WTC11 (cell line): ENCODE measurements around the gene C1QTNF4. TPM values are rescaled to one million over a fixed set of nuclear protein-coding genes. Genes with fewer than 3 reads are reported as not detected.

Experiments used
- ATAC-seq: fragments of 200-7000 bp; cut with Tn5 transposase; 2 replicates; pipeline ENCODE4 v1.10.0; 2021; ENCODE audit warnings: mild to moderate bottlenecking, moderate library complexity
- CTCF ChIA-PET: fragments of 300-600 bp; sonication (Branson Sonifier 250); formaldehyde crosslinking; loops from one replicate; lab custom pipeline; 2021; ENCODE audit warnings: antibody characterized with exemption; lab: Charles Lee
- POLR2A ChIA-PET: fragments of 350-600 bp; sonication (Branson Sonifier 250); formaldehyde crosslinking; loops from one replicate; lab custom pipeline; 2021; ENCODE audit warnings: antibody characterized with exemption; lab: Charles Lee
- DNase-seq: peaks from one replicate; pipeline ENCODE4 v3.0.0; 2021; ENCODE audit warnings: low spot score
- H3K27ac Mint-ChIP-seq: 2 replicates; pipeline ENCODE4 v1.8.0; 2021; ENCODE audit warnings: mixed read lengths
- H3K27me3 Mint-ChIP-seq: 2 replicates; pipeline ENCODE4 v1.8.0; 2021; ENCODE audit warnings: low read depth, mild to moderate bottlenecking, moderate library complexity, mixed read lengths
- H3K36me3 Mint-ChIP-seq: 2 replicates; pipeline ENCODE4 v1.8.0; 2021; ENCODE audit warnings: mixed read lengths
- H3K4me1 Mint-ChIP-seq: 2 replicates; pipeline ENCODE4 v1.8.0; 2022; ENCODE audit warnings: mixed read lengths
- H3K4me3 Mint-ChIP-seq: 2 replicates; pipeline ENCODE4 v1.8.0; 2021; ENCODE audit warnings: mild to moderate bottlenecking, moderate library complexity, mixed read lengths
- H3K9me3 Mint-ChIP-seq: 2 replicates; pipeline ENCODE4 v1.8.0; 2021; ENCODE audit warnings: mixed read lengths
- ARID4B ChIP-seq: sonication (generic); formaldehyde crosslinking; IDR thresholded peaks from 2 replicates; pipeline ENCODE4 v1.8.0; 2023; ENCODE audit warnings: missing genetic modification reagents, mild to moderate bottlenecking, borderline replicate concordance
- CTCF ChIP-seq: fragments of 200-600 bp; IDR thresholded peaks from 2 replicates; pipeline ENCODE4 v1.8.0; 2022; ENCODE audit warnings: antibody characterized with exemption
- ETV6 ChIP-seq: sonication (generic); formaldehyde crosslinking; IDR thresholded peaks from 2 replicates; pipeline ENCODE4 v1.8.1; 2022; ENCODE audit warnings: mild to moderate bottlenecking, missing genetic modification reagents
- GABPB1 ChIP-seq: sonication (generic); formaldehyde crosslinking; IDR thresholded peaks from 2 replicates; pipeline ENCODE4 v1.8.1; 2023; ENCODE audit warnings: mild to moderate bottlenecking, missing genetic modification reagents
- HMGXB4 ChIP-seq: sonication (generic); formaldehyde crosslinking; IDR thresholded peaks from 2 replicates; pipeline ENCODE4 v1.8.1; 2023; ENCODE audit warnings: mild to moderate bottlenecking, moderate library complexity, missing genetic modification reagents
- MAX ChIP-seq: sonication (generic); formaldehyde crosslinking; IDR thresholded peaks from 2 replicates; pipeline ENCODE4 v1.8.0; 2022; ENCODE audit warnings: mild to moderate bottlenecking, missing genetic modification reagents
- MYBL2 ChIP-seq: sonication (generic); formaldehyde crosslinking; IDR thresholded peaks from 2 replicates; pipeline ENCODE4 v1.8.1; 2023; ENCODE audit warnings: mild to moderate bottlenecking, moderate library complexity, missing genetic modification reagents
- NR2C2 ChIP-seq: sonication (generic); formaldehyde crosslinking; IDR thresholded peaks from 2 replicates; pipeline ENCODE4 v1.8.0; 2022; ENCODE audit warnings: mild to moderate bottlenecking, missing genetic modification reagents
- RELA ChIP-seq: sonication (generic); formaldehyde crosslinking; IDR thresholded peaks from 2 replicates; pipeline ENCODE4 v1.8.1; 2022; ENCODE audit warnings: missing genetic modification reagents, mild to moderate bottlenecking, borderline replicate concordance
- SMAD4 ChIP-seq: sonication (generic); formaldehyde crosslinking; IDR thresholded peaks from 2 replicates; pipeline ENCODE4 v1.8.0; 2022; ENCODE audit warnings: mild to moderate bottlenecking, missing genetic modification reagents
- SP1 ChIP-seq: sonication (generic); formaldehyde crosslinking; conservative IDR thresholded peaks from 2 replicates; pipeline ENCODE4 v1.8.1; 2022; ENCODE audit warnings: missing genetic modification reagents
- TEAD1 ChIP-seq: sonication (generic); formaldehyde crosslinking; IDR thresholded peaks from 2 replicates; pipeline ENCODE4 v1.8.0; 2022; ENCODE audit warnings: mild to moderate bottlenecking, missing genetic modification reagents
- TP53 ChIP-seq: sonication (generic); formaldehyde crosslinking; IDR thresholded peaks from 2 replicates; pipeline ENCODE4 v1.8.1; 2023; ENCODE audit warnings: mild to moderate bottlenecking, missing genetic modification reagents
- ZNF138 ChIP-seq: sonication (generic); formaldehyde crosslinking; conservative IDR thresholded peaks from 2 replicates; pipeline ENCODE4 v1.8.1; 2022; ENCODE audit warnings: mild to moderate bottlenecking, moderate library complexity, missing genetic modification reagents
- ZNF232 ChIP-seq: sonication (generic); formaldehyde crosslinking; IDR thresholded peaks from 2 replicates; pipeline ENCODE4 v1.8.0; 2022; ENCODE audit warnings: mild to moderate bottlenecking, missing genetic modification reagents
- ZNF317 ChIP-seq: sonication (generic); formaldehyde crosslinking; IDR thresholded peaks from 2 replicates; pipeline ENCODE4 v1.8.1; 2023; ENCODE audit warnings: low read depth, mild to moderate bottlenecking, moderate library complexity, missing genetic modification reagents, borderline replicate concordance
- ZNF416 ChIP-seq: fragments of 250-450 bp; sonication (Bioruptor Pico); IDR thresholded peaks from 2 replicates; pipeline ENCODE4 v1.9.0; 2021; ENCODE audit warnings: mild to moderate bottlenecking, inconsistent platforms
- ZNF512 ChIP-seq: sonication (generic); formaldehyde crosslinking; IDR thresholded peaks from 2 replicates; pipeline ENCODE4 v1.8.1; 2022; ENCODE audit warnings: missing genetic modification reagents, borderline replicate concordance
- total RNA-seq: library from RNA; stranded (reverse); gene quantifications from 3 replicates; pipeline ENCODE4 v1.2.3, GENCODE V29; 2021

C1QTNF4 gene
- total RNA-seq, 1 experiment from 2014 or later = 9.5 TPM

- peak; percentile 47; the same call in 1 of the 2 replicates for TF ChIP-seq ZNF232
- peak; percentile 79 for TF ChIP-seq GABPB1 (CRISPR knock-in tag)
- no peak for TF ChIP-seq MYBL2
- TF ChIP-seq TEAD1 (CRISPR knock-in tag) = no peak
- peak; percentile 90 for TF ChIP-seq CTCF
- TF ChIP-seq RELA = peak; percentile 75; the same call in 1 of the 2 replicates
- TF ChIP-seq NR2C2 (CRISPR knock-in tag) = no peak
- TF ChIP-seq MAX (CRISPR knock-in tag) = peak; percentile 78
- peak; percentile 92 for TF ChIP-seq SP1 (CRISPR knock-in tag)
- TF ChIP-seq ARID4B (CRISPR knock-in tag) = peak; percentile 15; the same call in 1 of the 2 replicates
- peak; percentile 77; the same call in 1 of the 2 replicates for TF ChIP-seq HMGXB4 (CRISPR knock-in tag)
Observed at GRCh38 chr11:47552566-47553405, 41.4 kb downstream of the C1QTNF4 start, which contains the start of gene CELF1 (continued).

GRCh38 chr11:47552056-47552565 is 42.1 kb downstream of the C1QTNF4 start:
- DNase-seq = peak; percentile 39
- ChIA-PET CTCF (interaction anchor here (0.8 to 1.7 kb wide), 10 partner anchors 10 to 294 kb away, joined by 3 to 9 read pairs (median 3); partner anchors contain the start of genes NR1H3 and PTPMT1), POLR2A (interaction anchor here (0.7 to 0.9 kb wide), 3 partner anchors 13 to 298 kb away, joined by 3 read pairs; no protein-coding TSS in a partner anchor)
- peak overlapping the region; percentile 91 for H3K27ac Mint-ChIP-seq
- H3K9me3 Mint-ChIP-seq = no peaks in the 10 kb centered on the region
- H3K4me3 Mint-ChIP-seq = peak overlapping the region; percentile 95
- peak; percentile 3; the same call in 1 of the 2 replicates for ATAC-seq
- peaks cover 38% of the 10 kb centered on the region for H3K4me1 Mint-ChIP-seq
- TF ChIP-seq ETV6 (CRISPR knock-in tag) (peak; percentile 18; the same call in 1 of the 2 replicates), SMAD4 (CRISPR knock-in tag) (no peak)
- H3K27me3 Mint-ChIP-seq = no peaks in the 10 kb centered on the region
- H3K36me3 Mint-ChIP-seq = peaks cover 15% of the 10 kb centered on the region

GRCh38 chr11:47551086-47551485 is 43.1 kb downstream of the C1QTNF4 start:
- ATAC-seq (no peak), DNase-seq (no peak)
- Mint-ChIP-seq H3K4me3 (peak overlapping the region; percentile 95), H3K27me3 (no peaks in the 10 kb centered on the region), H3K36me3 (peaks cover 18% of the 10 kb centered on the region), H3K9me3 (no peaks in the 10 kb centered on the region), H3K27ac (peak overlapping the region; percentile 89), H3K4me1 (peaks cover 38% of the 10 kb centered on the region)
- ChIA-PET POLR2A (interaction anchor here (0.7 kb wide), 1 partner anchor 300 kb away, joined by 3 read pairs; no protein-coding TSS in a partner anchor), CTCF (interaction anchor here (0.6 to 1.7 kb wide), 10 partner anchors 9 to 108 kb away, joined by 3 to 9 read pairs (median 3); no protein-coding TSS in a partner anchor)
- no peak for TF ChIP-seq ZNF512 (CRISPR knock-in tag)
- no peak for TF ChIP-seq SMAD4 (CRISPR knock-in tag)
- TF ChIP-seq NR2C2 (CRISPR knock-in tag) = no peak
- no peak for TF ChIP-seq TP53 (CRISPR knock-in tag)
- TF ChIP-seq ZNF138 (CRISPR knock-in tag) = no peak
- no peak for TF ChIP-seq ZNF317 (CRISPR knock-in tag)
- TF ChIP-seq ZNF416 (CRISPR knock-in tag) = no peak
